Spleen (tissue), 11 donors: ENCODE measurements around the gene PIH1D1. TPM values are rescaled to one million over a fixed set of nuclear protein-coding genes. Genes with fewer than 3 reads are reported as not detected.

Experiments
- DNase-seq: peaks from one replicate; pipeline ENCODE4 v3.0.0-alpha.2; 2020
- H3K27ac ChIP-seq, 8 donors: fragments of 200-600 bp; sonication (generic) in 7 of 8; 1 replicate in 4 of 8; 2 replicates in 4 of 8; pipeline versions ENCODE4 v1.5.0 to v1.8.0; 2016 to 2021; ENCODE audit warnings: inconsistent platforms in 4 of 8, mild to moderate bottlenecking in 4 of 8, moderate library complexity in 1 of 8
- H3K27me3 ChIP-seq, 7 donors: fragments of 200-600 bp; sonication (generic) in 6 of 7; replicated peaks in 1 of 7; 1 replicate in 4 of 7; 2 replicates in 3 of 7; pipeline versions ENCODE4 v1.5.0 to v1.8.0; 2016 to 2021; ENCODE audit warnings: inconsistent platforms in 3 of 7, mild to moderate bottlenecking in 1 of 7
- H3K36me3 ChIP-seq, 6 donors: fragments of 200-600 bp; sonication (generic) in 5 of 6; 1 replicate in 4 of 6; 2 replicates in 2 of 6; pipeline versions ENCODE4 v1.5.0 to v1.8.0; 2016 to 2021; ENCODE audit warnings: inconsistent platforms in 2 of 6
- H3K4me1 ChIP-seq, 6 donors: fragments of 200-600 bp; sonication (generic) in 5 of 6; 1 replicate in 3 of 6; 2 replicates in 3 of 6; pipeline versions ENCODE4 v1.5.0 to v1.8.0; 2016 to 2021; ENCODE audit warnings: inconsistent platforms in 3 of 6
- H3K4me3 ChIP-seq, 8 donors: fragments of 200-600 bp; sonication (generic) in 7 of 8; 1 replicate in 4 of 8; 2 replicates in 4 of 8; pipeline versions ENCODE4 v1.5.0 to v1.8.0; 2016 to 2021; ENCODE audit warnings: inconsistent platforms in 4 of 8, mild to moderate bottlenecking in 4 of 8, moderate library complexity in 2 of 8
- H3K9me3 ChIP-seq, 8 donors: fragments of 200-600 bp; sonication (generic) in 7 of 8; 1 replicate in 4 of 8; 2 replicates in 4 of 8; pipeline versions ENCODE4 v1.5.0 to v1.8.0; 2016 to 2021; ENCODE audit warnings: inconsistent platforms in 4 of 8
- POLR2A ChIP-seq, 3 donors: fragments of 450-650 bp; IDR thresholded peaks; one replicate each; pipeline ENCODE4 v1.5.1; 2017; ENCODE audit warnings: antibody characterized with exemption in 3 of 3, mild to moderate bottlenecking in 1 of 3
- POLR2AphosphoS5 ChIP-seq, 3 donors: sonication (generic); formaldehyde crosslinking; IDR thresholded peaks; one replicate each; pipeline ENCODE4 v1.5.1; 2017; ENCODE audit warnings: antibody characterized with exemption in 3 of 3
- WGBS, 5 donors: extraction: QIAGEN DNeasy Blood & Tissue Kit in 3 of 5; methylation state at CpG; one replicate each; pipeline versions ENCODE4 v1.1.5 to v1.1.7; 2013 to 2018; 5-methylcytosine and 5-hydroxymethylcytosine counted together
- intact Hi-C: fragments of 100-400 bp; cut with DNase I; formaldehyde crosslinking; loops from one replicate; pipeline ENCODE4 v1.15.0; 2023; ENCODE audit warnings: low total_unique reads
- microRNA-seq, 3 donors: library from miRNA; unstranded; fragments of <30 nt; microRNA quantifications; one replicate each; pipeline versions ENCODE4 to v1.1.0, GENCODE V29; 2019 to 2020
- polyA plus RNA-seq, 3 donors: library from polyadenylated mRNA; stranded (reverse); fragments of 200-250 nt; gene quantifications; one replicate each; pipeline ENCODE4 v1.2.1, GENCODE V29; 2013
- small RNA-seq, 4 donors: library from RNA; depleted of rRNA; stranded (forward); fragments of <200 nt; gene quantifications; one replicate each; pipeline ENCODE3, GENCODE V24; 2016
- total RNA-seq, 7 donors: library from RNA; depleted of rRNA in 3 of 7; stranded (reverse); fragments of >200 nt in 3 of 7; fragmentation: NEBNext Ultra II Directional in 4 of 7; extraction: Animal tissue kit (Norgen Biotek cat#: 25700) in 4 of 7; gene quantifications; one replicate each; pipeline versions ENCODE4 v1.1.0 to v1.2.1, GENCODE V29; 2016 to 2021
- TF ChIP-seq, protein P1 (sequence below), 11 experiments: fragments of 200-600 bp in 7 of 11; fragments of 450-650 bp in 4 of 11; sonication (generic) in 4 of 11; IDR thresholded peaks in 8 of 11; conservative IDR thresholded peaks in 3 of 11; 1 replicate in 7 of 11; 2 replicates in 4 of 11; pipeline versions ENCODE4 v1.4.0 to v1.8.0; 2016 to 2021; ENCODE audit warnings: antibody characterized with exemption in 11 of 11, inconsistent platforms in 4 of 11, mild to moderate bottlenecking in 1 of 11
- donor health status: healthy with polysubstance abuse.
- donor health status: DM: no; HTN: no; CAD: no; lungs with moderate emphysema.
- donor health status: DM: no; HTN: no; CAD: no.
- donor health status: Bipolar disorder and iron deficiency.
- donor health status: healthy.
- donor health status: DM: no; HTN: no; CAD: no.
- donor health status: DM: yes; HTN: yes; CAD: no.

PIH1D1 gene
- total and polyA plus RNA-seq, 10 donors: 76.0 to 140 (median 86.3) TPM

DNA sequence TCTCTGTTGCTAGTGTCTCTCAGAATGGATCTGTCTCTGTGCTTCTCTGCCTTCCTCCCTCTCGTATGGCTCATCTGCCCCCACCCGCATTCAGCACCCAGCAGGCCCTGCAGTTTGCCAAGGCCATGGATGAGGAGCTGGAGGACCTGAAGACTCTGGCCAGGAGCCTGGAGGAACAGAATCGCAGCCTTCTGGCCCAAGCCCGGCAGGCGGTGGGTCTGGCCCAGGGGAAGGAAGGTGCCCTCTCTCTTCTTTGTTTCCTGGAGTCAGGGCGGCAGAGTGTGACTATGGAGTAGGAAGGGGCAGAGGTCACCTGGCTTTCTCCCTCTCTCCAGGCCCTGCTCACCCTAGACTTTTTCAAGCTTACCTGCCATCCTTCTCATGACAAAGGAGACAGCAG lies 52.7 kb downstream of the PIH1D1 start:
- TF ChIP-seq, protein P1, sequence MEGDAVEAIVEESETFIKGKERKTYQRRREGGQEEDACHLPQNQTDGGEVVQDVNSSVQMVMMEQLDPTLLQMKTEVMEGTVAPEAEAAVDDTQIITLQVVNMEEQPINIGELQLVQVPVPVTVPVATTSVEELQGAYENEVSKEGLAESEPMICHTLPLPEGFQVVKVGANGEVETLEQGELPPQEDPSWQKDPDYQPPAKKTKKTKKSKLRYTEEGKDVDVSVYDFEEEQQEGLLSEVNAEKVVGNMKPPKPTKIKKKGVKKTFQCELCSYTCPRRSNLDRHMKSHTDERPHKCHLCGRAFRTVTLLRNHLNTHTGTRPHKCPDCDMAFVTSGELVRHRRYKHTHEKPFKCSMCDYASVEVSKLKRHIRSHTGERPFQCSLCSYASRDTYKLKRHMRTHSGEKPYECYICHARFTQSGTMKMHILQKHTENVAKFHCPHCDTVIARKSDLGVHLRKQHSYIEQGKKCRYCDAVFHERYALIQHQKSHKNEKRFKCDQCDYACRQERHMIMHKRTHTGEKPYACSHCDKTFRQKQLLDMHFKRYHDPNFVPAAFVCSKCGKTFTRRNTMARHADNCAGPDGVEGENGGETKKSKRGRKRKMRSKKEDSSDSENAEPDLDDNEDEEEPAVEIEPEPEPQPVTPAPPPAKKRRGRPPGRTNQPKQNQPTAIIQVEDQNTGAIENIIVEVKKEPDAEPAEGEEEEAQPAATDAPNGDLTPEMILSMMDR (IDR thresholded peaks at IDR 0.05 in 8 of 11, conservative IDR thresholded peaks at IDR 0.05 in 3 of 11): no peak
- TF ChIP-seq POLR2AphosphoS5 (IDR thresholded peaks at IDR 0.05) (no peak), POLR2A (IDR thresholded peaks at IDR 0.05) (no peak)
- H3K27ac ChIP-seq: no peak overlapping the region

DNA sequence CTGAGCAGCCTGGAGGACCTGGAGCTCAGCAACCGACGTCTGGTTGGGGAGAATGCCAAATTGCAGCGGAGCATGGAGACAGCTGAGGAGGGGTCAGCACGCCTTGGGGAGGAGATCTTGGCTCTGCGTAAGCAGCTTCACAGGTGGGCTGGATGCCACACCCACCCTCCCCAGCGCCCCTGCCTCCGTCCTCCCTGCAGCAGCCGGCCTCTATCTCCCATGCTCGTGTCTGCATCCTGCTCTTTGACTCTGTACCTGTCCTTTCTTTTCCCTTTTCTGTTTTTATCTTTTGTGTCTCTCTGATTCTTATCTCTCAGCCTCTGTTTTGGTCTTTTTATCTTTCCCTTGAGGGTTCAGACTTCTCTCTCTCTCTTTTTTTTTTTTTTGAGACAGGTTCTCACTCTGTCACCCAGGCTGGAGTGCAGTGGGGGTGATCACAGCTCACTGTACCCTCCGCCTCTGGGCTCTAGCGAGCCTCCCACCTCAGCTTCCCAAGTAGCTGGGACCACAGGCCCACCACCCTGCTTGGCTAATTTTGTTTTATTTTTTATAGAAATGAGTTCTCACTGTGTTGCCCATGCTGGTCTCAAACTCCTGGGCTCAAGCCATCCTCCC lies 53.5 kb downstream of the PIH1D1 start:
- H3K4me1 ChIP-seq: peaks cover 0 to 7% (median 0%) of the 10 kb centered on the region in 6 donors
- no peak for DNase-seq
- H3K36me3 ChIP-seq: no peaks in the 10 kb centered on the region
- no peaks in the 10 kb centered on the region for H3K9me3 ChIP-seq
- H3K27ac ChIP-seq: no peak overlapping the region
- H3K4me3 ChIP-seq: no peak overlapping the region
- peaks cover 0 to 20% (median 0%) of the 10 kb centered on the region in 7 donors for H3K27me3 ChIP-seq
- 70 to 87% (median 75%) methylated on average over 10 to 11 of the region's 11 CpGs for WGBS, 5 donors
- TF ChIP-seq, protein P1 (IDR thresholded peaks at IDR 0.05 in 8 of 11, conservative IDR thresholded peaks at IDR 0.05 in 3 of 11): no peak
- no peak for TF ChIP-seq POLR2AphosphoS5 (IDR thresholded peaks at IDR 0.05)
- TF ChIP-seq POLR2A (IDR thresholded peaks at IDR 0.05): no peak
- intact Hi-C loops: no loop called here

More for the DNA sequence above, 52.7 kb downstream of the PIH1D1 start:
- no peaks in the 10 kb centered on the region for H3K36me3 ChIP-seq
- H3K4me3 ChIP-seq: no peak overlapping the region
- WGBS, 5 donors: 76 to 91% (median 84%) methylated on average over 6 of the region's 6 CpGs
- H3K9me3 ChIP-seq: no peaks in the 10 kb centered on the region
- intact Hi-C loops: no loop called here
- H3K27me3 ChIP-seq: peaks cover 0 to 18% (median 0%) of the 10 kb centered on the region in 7 donors
- DNase-seq: no peak
- H3K4me1 ChIP-seq: peaks cover 0 to 14% (median 0%) of the 10 kb centered on the region in 6 donors

DNA sequence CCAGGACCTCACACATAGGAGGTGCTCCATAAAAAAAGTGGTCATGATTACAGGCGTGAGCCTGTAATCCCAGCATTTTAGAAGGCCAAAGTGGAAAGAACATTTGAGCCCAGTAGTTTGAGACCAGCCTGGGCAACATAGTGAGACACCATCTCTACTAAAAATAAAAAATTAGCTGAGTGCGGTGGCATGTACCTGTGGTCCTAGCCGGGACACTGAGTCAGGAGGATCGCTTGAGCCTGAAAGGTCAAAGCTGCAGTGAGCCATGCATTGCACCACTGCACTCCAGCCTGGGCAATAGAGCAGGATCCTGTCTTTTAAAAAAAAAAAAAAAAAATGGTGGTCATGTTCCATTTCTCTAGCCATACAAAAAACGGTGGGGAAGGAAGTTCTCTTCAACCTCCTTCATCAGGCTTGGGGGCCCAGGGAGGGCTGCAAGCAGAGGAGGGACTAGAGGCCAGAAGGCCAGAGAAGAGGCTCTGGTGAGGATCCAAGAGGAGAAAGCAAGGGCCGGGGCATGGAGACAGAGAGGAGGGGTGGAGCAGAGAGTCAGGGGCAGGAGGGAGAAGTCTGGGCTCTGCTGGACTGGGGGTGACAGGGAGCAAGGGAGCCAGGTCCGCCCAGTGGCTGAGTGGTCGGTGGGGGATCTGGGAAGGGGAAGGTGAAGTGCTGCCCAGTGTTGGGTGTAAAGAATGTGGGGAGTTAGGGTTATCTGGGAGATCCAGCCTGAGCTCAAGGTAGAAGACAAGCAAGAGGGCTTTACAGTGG lies 54.7 kb downstream of the PIH1D1 start:
- WGBS, 5 donors: 77 to 81% (median 79%) methylated on average over 8 of the region's 8 CpGs
- Histone ChIP-seq H3K9me3 (no peaks in the 10 kb centered on the region), H3K27me3 (peaks cover 0 to 20% (median 0%) of the 10 kb centered on the region in 7 donors), H3K4me1 (peaks cover 0 to 5% (median 2%) of the 10 kb centered on the region in 6 donors), H3K36me3 (no peaks in the 10 kb centered on the region), H3K4me3 (no peak overlapping the region), H3K27ac (no peak overlapping the region)
- no peak for DNase-seq
- intact Hi-C loops: no loop called here
- no peak for TF ChIP-seq POLR2AphosphoS5 (IDR thresholded peaks at IDR 0.05)
- TF ChIP-seq, protein P1 (IDR thresholded peaks at IDR 0.05 in 8 of 11, conservative IDR thresholded peaks at IDR 0.05 in 3 of 11): no peak
- no peak for TF ChIP-seq POLR2A (IDR thresholded peaks at IDR 0.05)

Small RNAs within 50 kb of the gene (microRNA-seq; reads per million reads assigned to microRNA genes)
- 10,080 to 14,153 (median 11,768) reads per million in 3 donors for gene MIR150

Small RNAs within 50 kb of the gene (small RNA-seq; reads per million reads assigned to genes)
- gene MIR150 (257 to 803 (median 397) reads per million in 4 donors), gene SNORD32A (0 reads per million in 4 donors), gene SNORD33 (0 reads per million in 4 donors), gene SNORD34 (0 reads per million in 4 donors), gene SNORD35A (0 reads per million in 4 donors), gene SNORD35B (0 reads per million in 4 donors)

Other genes with a start within 250 kb of the PIH1D1 start
- 1 to 10 TPM; 2.1 to 6.9 (median 5.0) TPM for gene SLC6A16, start 126.6 kb downstream of the PIH1D1 start, total RNA-seq
- 1 to 10 TPM; 2.7 to 5.0 (median 2.7) TPM for gene SLC6A16, start 126.6 kb downstream of the PIH1D1 start, polyA plus RNA-seq
- 100 to 1,000 TPM; 297 to 516 (median 398) TPM for gene CD37, start 116.4 kb downstream of the PIH1D1 start, total RNA-seq
- gene CD37, start 116.4 kb downstream of the PIH1D1 start, polyA plus RNA-seq: 100 to 1,000 TPM; 401 to 452 (median 405) TPM
- 10 to 100 TPM in 6 of 7 donors, 1 to 10 TPM in 1; 8.9 to 24.7 (median 15.8) TPM for gene TEAD2, start 89.4 kb downstream of the PIH1D1 start, total RNA-seq
- 1 to 10 TPM; 5.8 to 8.4 (median 5.8) TPM for gene TEAD2, start 89.4 kb downstream of the PIH1D1 start, polyA plus RNA-seq
- under 1 TPM in 2 of 7 donors, not detected in 5; 0.57 to 0.79 TPM for gene DKKL1, start 87.9 kb downstream of the PIH1D1 start, total RNA-seq
- 1 to 10 TPM in 1 of 3 donors, under 1 TPM in 1, not detected in 1; 0.57 to 1.1 TPM for gene DKKL1, start 87.9 kb downstream of the PIH1D1 start, polyA plus RNA-seq
- under 1 TPM in 1 of 7 donors, not detected in 6; 0.41 TPM for gene KASH5, start 63.6 kb downstream of the PIH1D1 start, total RNA-seq
- gene KASH5, start 63.6 kb downstream of the PIH1D1 start, polyA plus RNA-seq: under 1 TPM; 0.11 to 0.32 (median 0.19) TPM
- gene PTH2, start 28.4 kb downstream of the PIH1D1 start, total RNA-seq: not detected
- not detected for gene PTH2, start 28.4 kb downstream of the PIH1D1 start, polyA plus RNA-seq
- not detected for gene GFY, start 26.4 kb downstream of the PIH1D1 start, total RNA-seq
- not detected for gene GFY, start 26.4 kb downstream of the PIH1D1 start, polyA plus RNA-seq
- gene SLC17A7, start 10.3 kb downstream of the PIH1D1 start, total RNA-seq: under 1 TPM in 2 of 7 donors, not detected in 5; 0.10 to 0.13 TPM
- gene SLC17A7, start 10.3 kb downstream of the PIH1D1 start, polyA plus RNA-seq: under 1 TPM; 0.07 to 0.12 (median 0.10) TPM
- gene ALDH16A1, start 1.4 kb upstream of the PIH1D1 start, total RNA-seq: 10 to 100 TPM; 38.7 to 50.2 (median 45.8) TPM
- gene ALDH16A1, start 1.4 kb upstream of the PIH1D1 start, polyA plus RNA-seq: 10 to 100 TPM; 54.9 to 99.9 (median 94.9) TPM
- 10 to 100 TPM; 11.2 to 32.8 (median 24.1) TPM for gene FLT3LG, start 22.4 kb upstream of the PIH1D1 start, total RNA-seq
- 10 to 100 TPM; 16.4 to 26.4 (median 19.9) TPM for gene FLT3LG, start 22.4 kb upstream of the PIH1D1 start, polyA plus RNA-seq
- gene RPL13A, start 35.8 kb upstream of the PIH1D1 start, total RNA-seq: 1,000 to 10,000 TPM; 2,521 to 3,132 (median 2,768) TPM
- gene RPL13A, start 35.8 kb upstream of the PIH1D1 start, polyA plus RNA-seq: 1,000 to 10,000 TPM; 6,561 to 7,408 (median 7,261) TPM
- 1,000 to 10,000 TPM; 1,555 to 3,509 (median 2,434) TPM for gene RPS11, start 44.6 kb upstream of the PIH1D1 start, total RNA-seq
- over 10,000 TPM in 2 of 3 donors, 1,000 to 10,000 TPM in 1; 8,326 to 12,835 (median 11,104) TPM for gene RPS11, start 44.6 kb upstream of the PIH1D1 start, polyA plus RNA-seq
- gene FCGRT, start 60.8 kb upstream of the PIH1D1 start, total RNA-seq: 100 to 1,000 TPM; 273 to 616 (median 435) TPM
- gene FCGRT, start 60.8 kb upstream of the PIH1D1 start, polyA plus RNA-seq: 100 to 1,000 TPM; 144 to 364 (median 279) TPM
- gene RCN3, start 76.2 kb upstream of the PIH1D1 start, total RNA-seq: 10 to 100 TPM; 18.9 to 44.2 (median 42.8) TPM
- 10 to 100 TPM; 25.0 to 99.2 (median 89.9) TPM for gene RCN3, start 76.2 kb upstream of the PIH1D1 start, polyA plus RNA-seq
- 10 to 100 TPM; 58.6 to 73.8 (median 70.0) TPM for gene NOSIP, start 128.7 kb upstream of the PIH1D1 start, total RNA-seq
- gene NOSIP, start 128.7 kb upstream of the PIH1D1 start, polyA plus RNA-seq: 100 to 1,000 TPM; 129 to 152 (median 149) TPM
- gene PRRG2, start 129.5 kb upstream of the PIH1D1 start, total RNA-seq: 1 to 10 TPM in 5 of 7 donors, under 1 TPM in 2; 0.37 to 7.9 (median 1.3) TPM
- 1 to 10 TPM in 2 of 3 donors, under 1 TPM in 1; 0.91 to 2.3 (median 1.3) TPM for gene PRRG2, start 129.5 kb upstream of the PIH1D1 start, polyA plus RNA-seq
- gene PRR12, start 139.4 kb upstream of the PIH1D1 start, total RNA-seq: 10 to 100 TPM; 18.8 to 44.3 (median 34.6) TPM
- gene PRR12, start 139.4 kb upstream of the PIH1D1 start, polyA plus RNA-seq: 10 to 100 TPM in 1 of 3 donors, 1 to 10 TPM in 2; 3.7 to 21.4 (median 3.9) TPM
- 10 to 100 TPM; 30.9 to 57.6 (median 44.4) TPM for gene RRAS, start 188.3 kb upstream of the PIH1D1 start, total RNA-seq
- 100 to 1,000 TPM in 1 of 3 donors, 10 to 100 TPM in 2; 66.5 to 106 (median 98.2) TPM for gene RRAS, start 188.3 kb upstream of the PIH1D1 start, polyA plus RNA-seq
- 10 to 100 TPM; 21.9 to 66.2 (median 57.0) TPM for gene SCAF1, start 190.4 kb upstream of the PIH1D1 start, total RNA-seq
- 10 to 100 TPM in 1 of 3 donors, 1 to 10 TPM in 2; 7.5 to 21.3 (median 7.6) TPM for gene SCAF1, start 190.4 kb upstream of the PIH1D1 start, polyA plus RNA-seq
- 100 to 1,000 TPM in 4 of 7 donors, 10 to 100 TPM in 3; 87.9 to 150 (median 127) TPM for gene IRF3, start 214.0 kb upstream of the PIH1D1 start, total RNA-seq
- gene IRF3, start 214.0 kb upstream of the PIH1D1 start, polyA plus RNA-seq: 100 to 1,000 TPM; 127 to 294 (median 276) TPM
- 10 to 100 TPM in 6 of 7 donors, 1 to 10 TPM in 1; 7.8 to 26.6 (median 16.3) TPM for gene BCL2L12, start 214.1 kb upstream of the PIH1D1 start, total RNA-seq
- gene BCL2L12, start 214.1 kb upstream of the PIH1D1 start, polyA plus RNA-seq: 10 to 100 TPM; 26.5 to 36.7 (median 30.1) TPM
- 100 to 1,000 TPM; 108 to 136 (median 115) TPM for gene PRMT1, start 225.5 kb upstream of the PIH1D1 start, total RNA-seq
- 100 to 1,000 TPM; 114 to 175 (median 134) TPM for gene PRMT1, start 225.5 kb upstream of the PIH1D1 start, polyA plus RNA-seq
- gene ADM5, start 237.8 kb upstream of the PIH1D1 start, total RNA-seq: 10 to 100 TPM in 1 of 7 donors, 1 to 10 TPM in 6; 1.4 to 14.2 (median 5.0) TPM
- gene ADM5, start 237.8 kb upstream of the PIH1D1 start, polyA plus RNA-seq: 1 to 10 TPM; 1.5 to 3.6 (median 3.5) TPM
- 10 to 100 TPM in 5 of 7 donors, 1 to 10 TPM in 2; 6.8 to 17.0 (median 16.4) TPM for gene CPT1C, start 239.3 kb upstream of the PIH1D1 start, total RNA-seq
- gene CPT1C, start 239.3 kb upstream of the PIH1D1 start, polyA plus RNA-seq: 10 to 100 TPM in 2 of 3 donors, 1 to 10 TPM in 1; 5.2 to 15.7 (median 11.8) TPM